Measurements from ENCODE around the gene REV1.
"Not testable (repeated sequence)": the region's sequence is repeated elsewhere in the genome, so short reads cannot be mapped to it uniquely, and the experiment has no call there.

Gene REV1

DNA sequence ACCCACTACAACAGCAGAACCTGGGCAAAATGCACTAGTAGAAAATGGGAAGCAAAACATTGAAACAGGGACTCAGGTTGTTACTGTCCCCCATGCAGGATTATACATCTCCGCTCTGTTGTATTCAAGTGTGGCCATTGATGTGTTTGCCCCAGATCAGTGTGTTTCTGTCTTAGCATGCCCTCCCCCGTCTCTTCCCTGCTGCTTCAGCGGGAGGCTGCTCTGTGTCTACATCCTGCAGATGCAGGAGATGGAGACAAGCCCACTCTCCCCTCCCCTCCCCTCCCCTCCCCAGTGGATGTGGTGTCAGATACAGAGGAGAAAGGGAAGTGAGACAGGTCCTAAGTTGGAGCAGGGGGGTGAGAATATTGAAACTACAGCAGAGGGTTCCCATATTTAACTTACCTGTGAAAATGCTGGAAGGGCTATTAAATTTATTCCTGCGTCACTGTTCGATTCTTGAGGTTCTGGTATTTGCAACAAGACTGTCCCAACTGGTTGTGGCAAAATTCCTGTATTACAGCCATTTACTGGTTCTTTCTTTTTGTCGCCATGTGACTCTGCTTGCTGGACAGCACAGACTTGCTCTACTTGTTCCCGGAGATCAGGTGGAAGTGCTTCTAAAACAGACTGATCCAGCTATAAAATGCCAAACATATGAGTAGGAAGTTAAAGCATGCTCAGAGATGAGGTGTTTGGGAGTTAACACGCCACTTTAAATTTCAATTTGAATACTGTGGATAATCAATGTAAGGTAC is 85.6 kb downstream of the REV1 start:
- no peak for DNase-seq (ENCODE audit: low read depth in 2 of 2)

DNA sequence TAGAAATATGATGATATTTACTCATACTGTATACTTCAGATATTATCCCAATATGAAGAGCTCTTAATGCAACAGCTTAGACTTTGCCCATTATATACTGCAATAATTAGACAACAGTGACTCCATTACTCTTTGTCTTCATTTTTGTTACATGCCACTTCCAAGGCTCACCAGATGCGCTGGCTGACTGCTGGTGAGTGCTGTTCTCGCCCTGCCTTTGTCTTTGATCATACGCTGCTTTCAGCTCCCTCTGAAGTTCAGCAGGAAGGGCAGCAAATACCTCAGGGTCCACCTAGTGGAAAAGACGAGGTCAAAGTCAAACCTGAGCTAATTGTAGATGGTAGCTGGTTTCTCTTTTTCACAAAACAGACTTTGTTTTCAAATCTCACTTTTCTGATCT is 86.3 kb downstream of the REV1 start:
- DNase-seq (ENCODE audit: low read depth in 2 of 2): no peak

DNA sequence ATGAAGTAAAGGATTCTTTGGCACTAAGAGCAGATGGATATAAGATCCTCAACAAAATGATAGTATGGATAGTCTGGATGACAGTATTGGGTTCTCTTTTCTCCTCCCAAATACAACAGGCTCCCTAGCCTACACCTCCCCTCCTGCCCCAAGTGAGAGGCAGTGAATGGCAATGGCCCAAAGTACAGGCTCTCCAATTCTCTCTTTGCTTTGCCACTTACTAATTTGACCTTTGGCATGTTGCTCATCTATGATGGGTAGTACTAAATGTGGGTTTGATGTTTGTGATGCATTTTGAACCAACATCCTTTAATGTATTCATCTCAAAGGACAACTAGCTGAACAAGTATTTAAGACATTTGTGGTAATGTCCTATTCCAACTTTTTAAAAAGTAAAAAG is 86.7 kb downstream of the REV1 start:
- no peak for DNase-seq (ENCODE audit: low read depth in 2 of 2)

DNA sequence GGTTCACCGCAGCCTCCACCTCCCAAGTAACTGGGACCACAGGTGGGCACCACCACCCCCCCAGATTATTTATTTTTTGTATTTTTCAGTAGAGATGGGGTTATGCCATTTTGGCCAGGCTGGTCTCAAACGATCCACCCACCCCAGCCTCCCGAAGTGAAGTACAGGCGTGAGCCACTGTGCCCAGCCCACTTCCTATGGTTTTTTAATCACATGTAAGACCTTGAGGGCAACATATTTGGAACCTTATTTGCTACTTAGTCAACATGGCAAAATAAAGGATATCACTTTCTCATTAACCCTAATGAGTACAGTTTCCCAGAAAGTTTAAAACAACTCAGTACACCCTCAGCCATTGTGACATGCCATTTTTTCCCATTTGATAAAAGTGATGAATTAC is 88.0 kb downstream of the REV1 start:
- no peak for DNase-seq (ENCODE audit: low read depth in 2 of 2)

DNA sequence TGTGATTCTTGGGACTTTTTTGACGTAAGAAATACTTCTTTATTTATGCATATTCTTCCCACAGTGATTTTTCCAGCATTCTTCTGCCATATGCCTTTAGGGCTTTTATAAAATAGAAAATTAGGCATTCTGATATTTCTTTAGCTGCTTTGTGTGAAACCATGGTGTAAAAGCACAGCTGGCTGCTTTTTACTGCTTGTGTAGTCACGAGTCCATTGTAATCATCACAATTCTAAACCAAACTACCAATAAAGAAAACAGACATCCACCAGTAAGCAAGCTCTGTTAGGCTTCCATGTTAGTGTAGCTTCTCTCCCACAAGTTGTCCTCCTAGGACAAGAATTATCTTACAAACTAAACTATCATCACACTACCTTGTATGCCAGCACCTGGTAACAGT is 90.0 kb downstream of the REV1 start:
- DNase-seq (ENCODE audit: low read depth in 2 of 2): no peak

DNA sequence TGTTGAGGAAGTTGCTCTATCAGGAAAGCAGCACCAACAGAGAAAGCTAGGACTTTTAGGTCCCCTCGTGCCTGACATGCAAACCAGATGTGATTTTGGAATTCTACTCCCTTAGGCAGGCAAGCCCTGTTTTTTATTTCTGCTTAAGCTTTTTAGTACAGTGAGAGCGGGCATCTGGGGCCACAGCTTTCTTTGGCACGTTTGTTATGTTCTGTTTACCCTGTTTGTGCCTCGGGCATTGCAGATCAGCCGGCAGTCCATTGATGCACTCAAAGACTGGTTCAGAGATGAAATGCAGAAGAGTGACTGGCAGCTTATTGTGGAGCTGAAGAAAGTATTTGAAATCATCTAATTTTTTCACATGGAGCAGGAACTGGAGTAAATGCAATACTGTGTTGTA is 90.8 kb downstream of the REV1 start:
- no peak for DNase-seq (ENCODE audit: low read depth in 2 of 2)

DNA sequence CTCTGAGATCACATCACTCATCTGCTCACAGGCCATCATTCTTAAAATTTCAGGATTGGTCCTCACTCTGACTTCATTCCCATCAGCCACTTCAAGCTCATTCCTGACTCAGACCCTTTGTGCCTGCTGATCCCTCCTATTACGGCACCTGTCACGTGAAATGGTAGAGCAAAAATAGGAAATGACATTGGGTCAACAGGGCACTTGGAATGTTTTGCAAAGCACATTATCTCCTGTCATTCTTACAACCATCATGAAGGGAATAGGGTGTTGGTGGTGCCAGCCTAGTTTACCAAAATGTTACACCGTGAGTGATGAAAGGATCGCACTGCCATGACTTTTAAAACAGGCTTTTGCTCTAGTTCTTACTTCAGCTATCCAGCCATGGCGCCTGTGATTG is 91.5 kb downstream of the REV1 start:
- DNase-seq (ENCODE audit: low read depth in 2 of 2): no peak

DNA sequence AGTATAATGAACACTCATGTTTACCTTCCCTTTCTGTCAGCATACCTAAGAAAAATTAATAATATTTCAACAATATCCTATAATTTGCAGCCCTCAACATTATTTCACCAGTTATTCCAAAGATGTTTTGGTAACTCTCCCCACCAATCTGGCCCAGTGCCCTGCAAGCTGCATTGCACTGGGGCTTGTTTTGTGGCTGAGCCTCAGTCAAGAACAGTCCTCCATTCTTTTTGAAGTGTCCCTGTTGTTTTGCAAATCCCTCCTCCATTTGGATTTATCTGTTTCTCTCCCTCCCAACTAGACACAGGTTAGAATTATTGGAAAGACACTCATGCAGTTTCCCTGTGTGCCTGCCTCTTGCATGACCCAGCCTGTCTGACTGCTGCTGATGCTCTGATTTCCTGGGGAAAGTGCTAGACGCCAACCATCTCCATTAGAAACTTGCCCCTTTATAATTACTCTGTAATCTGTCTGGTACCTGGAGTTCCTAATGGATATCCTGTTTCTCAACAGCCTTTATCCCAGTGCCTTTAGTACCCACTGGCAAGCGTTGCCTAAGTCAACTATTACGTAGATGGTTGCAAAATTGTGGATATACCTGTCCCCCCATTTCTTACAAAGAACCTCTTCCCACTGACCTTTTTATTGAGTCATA is 92.4 kb downstream of the REV1 start:
- DNase-seq (ENCODE audit: low read depth in 2 of 2): no peak

DNA sequence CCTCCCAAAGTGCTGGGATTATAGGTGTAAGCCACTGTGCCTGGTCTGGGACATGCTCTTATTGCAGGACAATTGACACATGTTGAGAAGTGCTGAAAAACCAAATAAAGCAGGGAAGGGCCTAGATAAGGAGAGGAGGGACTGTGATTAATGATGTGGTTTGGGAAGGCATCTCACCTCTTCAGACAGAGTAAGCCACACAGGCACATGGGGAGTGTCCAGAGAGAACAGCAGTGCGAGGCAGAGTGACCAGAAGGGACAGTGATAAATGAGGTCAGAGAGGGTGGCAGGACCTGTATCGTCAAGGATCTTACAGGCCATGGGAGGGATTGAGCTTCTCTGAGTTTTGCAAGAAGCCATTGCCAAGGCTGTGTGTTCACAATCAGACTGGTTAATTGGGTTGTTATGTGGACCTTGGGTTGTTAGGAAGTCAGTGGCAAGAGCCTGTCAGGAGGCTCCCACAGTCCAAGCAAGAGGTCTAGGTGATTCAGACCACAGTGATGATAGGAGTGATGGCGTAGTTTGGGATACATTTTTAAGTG is 94.2 kb downstream of the REV1 start:
- DNase-seq (ENCODE audit: low read depth in 2 of 2): no peak

DNA sequence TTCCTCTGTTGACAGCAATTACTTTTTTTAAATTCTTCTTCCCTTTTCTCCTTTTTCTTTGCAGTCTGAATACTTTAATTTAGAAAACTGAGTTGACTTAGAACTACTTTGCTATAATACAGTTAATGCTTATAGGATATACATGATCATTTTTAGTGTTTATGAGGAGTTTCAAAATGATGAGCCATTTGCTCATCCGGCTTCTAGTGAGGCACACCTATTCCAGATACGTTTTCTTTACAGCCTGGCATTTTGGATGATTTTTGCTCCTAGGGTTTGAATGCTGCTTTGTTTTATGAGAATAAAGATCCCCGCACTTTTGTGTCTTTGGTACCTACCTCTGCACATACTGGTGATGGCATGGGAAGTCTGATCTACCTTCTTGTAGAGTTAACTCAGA is 99.9 kb downstream of the REV1 start:
- no peak for DNase-seq (ENCODE audit: low read depth in 2 of 2)

DNA sequence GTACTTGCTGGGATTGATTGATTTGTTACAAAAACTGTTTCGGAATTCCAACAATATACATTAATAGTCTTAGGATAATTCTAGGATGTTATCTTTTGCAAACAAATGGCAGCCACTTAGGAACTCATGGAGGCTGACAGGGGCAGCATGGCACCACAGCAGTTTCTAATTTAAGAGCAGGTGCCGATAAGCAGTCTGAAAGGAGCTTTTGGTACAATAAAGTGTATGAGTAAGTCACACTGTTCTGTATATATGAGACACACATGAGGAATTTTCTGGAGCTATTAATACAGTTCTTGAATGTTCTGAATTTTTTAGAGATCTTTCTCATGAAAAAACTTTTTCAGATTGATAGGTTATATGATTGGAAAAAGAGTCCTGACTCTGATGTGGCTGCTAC is 100.4 kb downstream of the REV1 start:
- no peak for DNase-seq (ENCODE audit: low read depth in 2 of 2)

DNA sequence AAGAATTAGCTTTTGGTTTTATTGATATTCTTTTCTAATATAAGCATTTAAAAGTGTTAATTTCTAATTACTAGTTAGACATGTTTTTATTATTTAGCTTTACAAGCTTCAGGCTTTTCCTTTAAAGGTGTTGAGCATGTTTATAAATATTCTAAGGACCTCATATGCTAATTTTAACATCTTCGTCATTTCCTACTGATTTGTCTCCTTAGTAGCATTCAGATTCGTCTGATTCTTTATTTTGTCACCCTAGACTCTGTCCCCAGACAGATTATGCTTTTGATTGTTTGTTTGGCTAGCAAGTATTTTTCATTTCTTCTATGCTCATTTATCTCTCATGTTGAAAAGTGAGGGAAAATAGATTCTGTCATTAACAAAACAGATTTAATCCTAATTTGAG is 100.9 kb downstream of the REV1 start:
- no peak for DNase-seq (ENCODE audit: low read depth in 2 of 2)

DNA sequence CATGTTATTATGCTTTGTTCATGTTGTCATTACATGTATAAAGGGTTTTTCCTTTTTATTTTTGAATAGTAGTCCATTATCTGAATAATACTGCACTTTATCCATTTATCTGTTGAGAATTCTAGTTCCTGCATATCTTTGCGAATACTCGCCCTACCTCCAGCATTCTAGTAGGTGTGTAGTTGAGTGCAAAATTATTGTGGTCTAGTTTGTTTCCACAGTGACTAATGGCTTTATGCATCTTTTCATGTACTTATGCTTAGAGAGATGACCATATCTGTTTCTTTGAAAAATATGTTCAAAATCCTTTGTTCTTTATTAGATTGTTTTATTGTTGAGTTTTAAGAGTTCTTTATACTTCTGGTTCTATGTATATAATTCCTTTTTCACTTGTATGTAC is 103.8 kb downstream of the REV1 start:
- DNase-seq (ENCODE audit: low read depth in 2 of 2): no peak

DNA sequence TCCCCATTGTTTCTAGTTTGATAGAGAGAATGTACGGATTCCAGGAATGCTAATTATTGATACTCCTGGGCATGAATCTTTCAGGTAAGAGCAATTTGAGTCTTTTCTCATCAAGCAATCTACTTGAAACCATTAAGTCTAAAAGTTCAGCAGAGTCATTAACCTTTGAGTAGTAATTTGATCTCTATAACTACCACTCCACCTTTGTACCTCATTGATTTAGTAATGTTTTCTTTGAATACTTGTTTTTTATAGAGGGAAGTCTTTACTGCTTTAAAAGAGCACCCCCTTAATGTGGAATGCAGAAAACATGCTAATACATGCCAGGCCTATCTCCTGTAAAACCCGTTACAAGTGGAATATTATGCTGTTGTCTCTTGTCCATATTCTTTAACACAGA is 107.7 kb downstream of the REV1 start:
- DNase-seq (ENCODE audit: low read depth in 2 of 2): no peak

DNA sequence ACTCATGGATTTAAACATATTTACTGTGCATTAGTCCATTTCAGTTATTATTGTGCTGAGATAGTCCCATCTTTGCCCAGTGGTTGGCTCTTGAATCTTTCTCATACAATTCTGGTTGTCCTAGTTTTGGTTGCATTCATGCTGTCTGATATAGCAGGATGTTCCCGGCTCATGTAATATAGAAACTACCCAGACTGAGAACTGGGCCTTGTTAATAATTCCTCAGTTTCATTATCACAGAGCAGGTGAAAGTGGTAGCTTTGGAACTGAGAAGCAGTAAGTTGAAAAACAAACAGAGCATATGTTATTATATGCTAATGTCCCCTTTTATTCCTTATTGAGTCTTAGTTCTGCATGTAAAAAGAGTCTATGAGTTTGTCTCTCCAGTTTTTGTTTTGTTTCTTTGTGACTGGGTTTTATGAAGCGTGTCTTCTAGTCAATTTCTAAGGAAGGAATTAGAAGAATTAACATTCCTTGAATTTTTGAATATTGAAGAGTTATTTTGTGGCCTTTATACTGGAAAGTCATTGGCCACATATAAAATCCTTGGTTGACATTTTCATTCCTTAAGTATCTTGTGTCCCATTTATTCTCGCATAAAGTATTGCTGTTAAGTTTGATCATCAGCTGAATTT is 109.3 kb downstream of the REV1 start:
- DNase-seq (ENCODE audit: low read depth in 2 of 2): no peak

DNA sequence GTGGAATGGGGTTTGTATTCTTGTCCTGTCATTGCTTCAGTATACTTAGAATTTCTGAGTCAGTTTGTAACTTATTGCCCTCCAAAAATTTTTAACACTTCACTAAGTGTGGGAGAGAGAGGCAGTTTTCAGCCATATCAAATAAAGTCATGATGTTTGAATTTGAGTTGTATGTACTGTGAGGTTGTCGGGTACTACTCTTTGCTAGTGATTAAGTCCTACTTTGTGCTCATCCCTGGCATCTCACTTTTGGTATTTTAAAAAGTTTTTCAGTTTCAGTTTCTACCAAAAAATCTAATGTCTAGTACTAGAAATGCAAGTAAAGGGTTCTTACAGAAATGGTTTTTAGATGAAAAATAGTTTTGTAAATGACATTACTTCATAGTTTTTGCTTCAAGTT is 111.9 kb downstream of the REV1 start:
- DNase-seq (ENCODE audit: low read depth in 2 of 2): no peak

DNA sequence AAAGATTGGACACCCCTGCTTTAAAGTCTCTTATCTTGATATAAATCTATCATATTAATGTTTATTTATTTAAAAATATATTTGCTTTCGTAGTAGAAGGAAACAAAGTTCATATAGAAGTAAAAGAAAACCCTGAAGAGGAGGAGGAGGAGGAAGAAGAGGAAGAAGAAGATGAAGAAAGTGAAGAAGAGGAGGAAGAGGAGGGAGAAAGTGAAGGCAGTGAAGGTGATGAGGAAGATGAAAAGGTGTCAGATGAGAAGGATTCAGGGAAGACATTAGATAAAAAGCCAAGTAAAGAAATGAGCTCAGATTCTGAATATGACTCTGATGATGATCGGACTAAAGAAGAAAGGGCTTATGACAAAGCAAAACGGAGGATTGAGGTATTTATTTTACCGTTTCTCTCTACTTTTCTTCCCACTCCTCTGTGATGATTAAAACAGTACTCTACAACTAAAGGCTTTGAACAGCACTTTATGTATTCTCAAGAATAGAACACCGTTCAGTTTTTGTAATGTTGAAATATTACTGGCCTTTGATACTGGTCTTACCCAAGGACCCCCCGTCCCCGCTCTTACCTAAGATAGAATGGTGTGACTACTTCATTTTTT is 113.5 kb downstream of the REV1 start:
- no peak for DNase-seq (ENCODE audit: low read depth in 2 of 2)

DNA sequence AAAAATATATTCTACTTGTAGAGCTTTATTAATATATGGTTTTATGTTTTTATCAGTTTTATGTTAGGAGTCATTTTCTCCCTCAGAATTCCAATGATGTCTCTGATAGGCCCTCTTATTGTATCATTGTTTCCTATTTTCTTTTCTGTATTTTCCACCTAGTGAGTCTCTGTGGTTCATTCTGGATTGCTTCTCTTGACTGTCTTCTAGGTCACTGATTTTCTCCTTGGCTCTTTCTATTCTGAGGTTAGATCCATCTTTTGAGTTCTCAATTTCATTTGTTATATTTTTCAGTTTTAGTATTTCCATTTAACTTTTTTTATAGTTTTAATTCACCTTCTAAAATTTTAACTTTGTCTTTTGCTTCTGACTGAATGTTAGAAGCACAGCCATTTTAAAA is 115.1 kb downstream of the REV1 start:
- no peak for DNase-seq (ENCODE audit: low read depth in 2 of 2)

DNA sequence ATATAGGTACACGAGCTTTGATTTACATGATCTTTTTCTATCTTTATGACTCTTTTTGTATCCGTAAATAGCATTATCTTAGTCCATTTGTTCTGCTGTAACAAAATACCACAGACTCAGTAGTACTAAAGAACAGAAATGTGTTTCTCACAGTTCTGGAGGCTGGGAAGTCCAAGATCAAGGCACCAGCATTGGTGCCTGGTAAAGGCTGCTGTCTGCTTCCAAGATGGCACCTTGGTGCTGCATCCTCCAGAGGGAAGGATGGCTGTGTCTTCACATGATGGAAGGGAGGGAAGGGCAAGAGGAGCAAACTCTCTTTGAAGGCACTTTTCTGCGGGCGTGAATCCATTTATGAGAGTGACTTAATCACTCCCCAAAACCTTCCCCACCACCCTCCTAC is 116.7 kb downstream of the REV1 start:
- no peak for DNase-seq (ENCODE audit: low read depth in 2 of 2)

DNA sequence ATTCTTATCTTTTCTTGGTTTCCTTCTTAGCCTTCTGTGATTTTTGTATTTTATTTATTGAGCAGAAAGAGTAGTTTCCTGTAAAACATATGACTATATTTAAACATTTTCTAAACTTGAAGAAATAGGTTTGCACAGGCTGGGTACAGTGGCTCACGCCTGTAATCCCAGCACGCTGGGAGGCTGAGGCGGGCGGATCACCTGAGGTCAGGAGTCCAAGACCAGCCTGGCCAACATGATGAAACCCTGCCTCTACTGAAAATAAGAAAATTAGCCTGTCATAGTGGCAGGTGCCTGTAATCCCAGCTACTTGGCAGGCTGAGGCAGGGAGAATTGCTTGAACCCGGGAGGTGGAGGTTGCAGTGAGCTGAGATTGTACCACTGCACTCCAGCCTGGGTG is 121.0 kb downstream of the REV1 start:
- not testable (repeated sequence) for DNase-seq (ENCODE audit: low read depth in 2 of 2)

DNA sequence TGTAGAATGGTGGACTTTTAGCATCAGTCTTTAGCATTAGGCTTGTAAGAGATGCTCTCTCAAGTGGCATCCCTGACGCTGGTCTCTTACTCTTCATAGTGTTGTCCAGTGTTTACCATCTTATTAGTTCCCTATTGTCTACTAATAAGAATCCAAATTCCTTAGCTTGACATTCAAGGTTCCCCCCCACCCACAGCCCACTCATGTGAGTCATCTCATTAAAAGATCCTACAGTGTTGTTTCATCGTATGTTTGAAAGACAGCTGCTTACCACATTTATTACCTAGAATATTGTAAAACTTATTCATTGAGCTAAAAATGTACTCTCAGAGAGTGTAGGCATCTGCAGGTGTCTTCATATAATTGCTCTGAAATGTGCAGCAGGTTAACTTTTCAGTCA is 124.2 kb downstream of the REV1 start:
- DNase-seq (ENCODE audit: low read depth in 2 of 2): no peak

DNA sequence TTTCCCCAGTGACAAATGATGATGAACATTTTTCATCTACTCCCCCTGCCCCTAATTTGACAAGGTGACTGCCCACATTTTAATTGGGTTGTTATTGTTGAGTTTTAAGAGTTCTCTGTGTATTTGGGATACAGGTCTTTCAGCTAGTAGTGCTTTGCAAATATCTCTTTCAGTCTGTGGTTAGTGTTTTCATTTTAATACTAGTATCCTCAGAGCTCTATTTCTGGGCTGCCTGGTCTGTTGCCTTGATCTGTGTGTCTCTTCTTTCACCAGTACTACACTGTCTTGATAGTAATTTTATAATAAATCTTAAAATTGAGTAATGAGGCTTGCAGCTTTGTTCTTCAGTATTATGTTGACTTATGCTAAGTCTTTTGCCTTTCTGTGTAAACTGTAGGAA is 133.0 kb downstream of the REV1 start:
- no peak for DNase-seq (ENCODE audit: low read depth in 2 of 2)

DNA sequence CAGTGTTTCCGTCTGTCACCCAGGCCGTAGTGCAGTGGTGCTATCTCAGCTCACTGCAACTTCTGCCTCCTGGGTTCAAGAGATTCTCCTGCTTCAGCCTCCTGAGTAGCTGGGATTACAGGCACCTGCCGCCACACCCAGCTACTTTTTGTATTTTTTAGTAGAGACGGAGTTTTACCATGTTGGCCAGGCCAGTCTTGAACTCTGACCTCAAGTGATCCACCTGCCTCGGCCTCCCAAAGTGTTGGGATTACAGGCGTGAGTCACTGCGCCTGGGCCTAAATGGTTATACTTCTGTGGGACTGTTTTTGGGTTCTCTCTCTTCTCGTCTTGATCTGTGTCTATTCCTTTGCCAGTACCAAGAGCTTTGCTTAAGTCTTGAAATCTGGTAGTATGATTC is 135.0 kb downstream of the REV1 start:
- DNase-seq (ENCODE audit: low read depth in 2 of 2): not testable (repeated sequence)

Measured in stimulated activated CD4-positive, alpha-beta T cell treated with anti-CD3 and anti-CD28 coated beads, Interleukin-1b, Interleukin-23, amount 100 ng/mL, for 1 hour (primary cell).